Endodermal cell (in vitro differentiated cells): ENCODE results near the gene SERTM2. TPM values are rescaled to one million over a fixed set of nuclear protein-coding genes. Genes with fewer than 3 reads are reported as not detected.

Experiments used
- DNase-seq: peaks from one replicate; pipeline ENCODE4 v3.0.0-alpha.2; 2017
- H3K27ac ChIP-seq: 2 replicates; pipeline ENCODE4 v1.5.1; 2013; ENCODE audit warnings: mild to moderate bottlenecking, low read depth, low read length, moderate library complexity
- H3K27me3 ChIP-seq: 2 replicates; pipeline ENCODE4 v1.6.1; 2013; ENCODE audit warnings: mild to moderate bottlenecking, low read length, moderate library complexity; ENCODE audit not compliant: insufficient read depth, control insufficient read depth, poor library complexity, severe bottlenecking
- H3K36me3 ChIP-seq: 2 replicates; pipeline ENCODE4 v1.7.0; 2013; ENCODE audit warnings: mild to moderate bottlenecking, low read length, moderate library complexity; ENCODE audit not compliant: control insufficient read depth, insufficient read depth
- H3K4me1 ChIP-seq: one replicate; pipeline ENCODE4 v1.7.0; 2013; ENCODE audit warnings: low read length; ENCODE audit not compliant: control insufficient read depth, insufficient read depth
- H3K4me3 ChIP-seq: 2 replicates; pipeline ENCODE4 v1.5.1; 2013; ENCODE audit warnings: mild to moderate bottlenecking, low read length, moderate library complexity
- H3K9ac ChIP-seq: 2 replicates; pipeline ENCODE4 v1.6.1; 2013; ENCODE audit warnings: mild to moderate bottlenecking, low read length, moderate library complexity; ENCODE audit not compliant: poor library complexity, severe bottlenecking; ENCODE audit errors: extremely low read depth
- H3K9me3 ChIP-seq: 2 replicates; pipeline ENCODE4 v1.6.1; 2013; ENCODE audit warnings: mild to moderate bottlenecking, low read length, moderate library complexity; ENCODE audit not compliant: control insufficient read depth
- H3K27ac Mint-ChIP-seq: 2 replicates; pipeline ENCODE4 v1.8.0; 2020; ENCODE audit warnings: mixed read lengths
- H3K27me3 Mint-ChIP-seq: 2 replicates; pipeline ENCODE4 v1.8.0; 2021; ENCODE audit warnings: mild to moderate bottlenecking, mixed read lengths; ENCODE audit not compliant: insufficient read depth
- H3K36me3 Mint-ChIP-seq: 2 replicates; pipeline ENCODE4 v1.8.0; 2020; ENCODE audit warnings: low read depth, mixed read lengths
- H3K4me1 Mint-ChIP-seq: 2 replicates; pipeline ENCODE4 v1.8.0; 2020; ENCODE audit warnings: mixed read lengths
- H3K4me3 Mint-ChIP-seq: 2 replicates; pipeline ENCODE4 v1.8.0; 2020; ENCODE audit warnings: mild to moderate bottlenecking, moderate library complexity, mixed read lengths
- H3K9me3 Mint-ChIP-seq: 2 replicates; pipeline ENCODE4 v1.8.0; 2020; ENCODE audit warnings: mild to moderate bottlenecking, mixed read lengths
- WGBS, 2 experiments: methylation state at CpG; one replicate each; pipeline versions ENCODE4 v1.1.5 to v1.1.7; 2013; ENCODE audit warnings: missing lambda C conversion rate in 2 of 2, mixed read lengths in 1 of 2; ENCODE audit not compliant: insufficient coverage in 1 of 2, insufficient read length in 1 of 2; 5-methylcytosine and 5-hydroxymethylcytosine counted together
- total RNA-seq, 2 donors: library from RNA; stranded (reverse); fragmentation: NEBNext Ultra II Directional in 1 of 2; extraction: Animal tissue kit (Norgen Biotek cat#: 25700) in 1 of 2; gene quantifications; 2 replicates in 1 of 2; 3 replicates in 1 of 2; pipeline ENCODE4 v1.2.1, GENCODE V29; 2021
- TF ChIP-seq, protein P1 (sequence below): fragments of 200-600 bp; sonication (generic); conservative IDR thresholded peaks from 2 replicates; pipeline ENCODE4 v1.5.0; 2021; ENCODE audit warnings: antibody characterized with exemption, mild to moderate bottlenecking

Gene SERTM2
- total RNA-seq, 2 donors from 2014 or later = 0.40 TPM; not detected in 1

DNA sequence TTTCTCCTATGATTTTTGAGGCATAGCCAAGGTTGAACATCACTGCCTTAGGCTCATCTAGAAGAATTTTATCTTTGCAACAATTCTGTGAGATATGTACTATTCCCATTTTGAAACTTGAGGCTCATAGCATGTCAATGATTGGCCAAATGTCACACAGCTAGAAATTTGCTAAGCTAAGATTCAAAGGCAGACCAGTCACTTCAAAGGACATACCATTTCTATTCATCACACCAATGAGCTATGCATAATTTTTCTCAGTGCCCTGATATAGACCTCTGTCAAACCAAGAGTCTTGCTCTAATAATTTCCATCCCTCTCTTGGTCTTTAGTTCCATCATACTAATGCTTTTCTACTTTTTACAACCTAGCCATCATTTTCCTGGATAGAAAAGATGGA, 27.6 kb upstream of the SERTM2 start:
- no peak overlapping the region for H3K4me3 ChIP-seq
- H3K27me3 Mint-ChIP-seq = no peaks in the 10 kb centered on the region
- H3K4me1 Mint-ChIP-seq = peaks cover 7% of the 10 kb centered on the region
- peaks cover 8% of the 10 kb centered on the region for H3K9me3 Mint-ChIP-seq
- H3K27ac Mint-ChIP-seq = no peak overlapping the region
- no peak overlapping the region for H3K27ac ChIP-seq
- no peak for DNase-seq
- no peak overlapping the region for H3K9ac ChIP-seq
- H3K27me3 ChIP-seq = no peaks in the 10 kb centered on the region
- H3K4me3 Mint-ChIP-seq = no peak overlapping the region
- no peaks in the 10 kb centered on the region for H3K4me1 ChIP-seq
- H3K36me3 ChIP-seq = no peaks in the 10 kb centered on the region
- H3K36me3 Mint-ChIP-seq = no peaks in the 10 kb centered on the region
- H3K9me3 ChIP-seq = no peaks in the 10 kb centered on the region
- TF ChIP-seq, protein P1, sequence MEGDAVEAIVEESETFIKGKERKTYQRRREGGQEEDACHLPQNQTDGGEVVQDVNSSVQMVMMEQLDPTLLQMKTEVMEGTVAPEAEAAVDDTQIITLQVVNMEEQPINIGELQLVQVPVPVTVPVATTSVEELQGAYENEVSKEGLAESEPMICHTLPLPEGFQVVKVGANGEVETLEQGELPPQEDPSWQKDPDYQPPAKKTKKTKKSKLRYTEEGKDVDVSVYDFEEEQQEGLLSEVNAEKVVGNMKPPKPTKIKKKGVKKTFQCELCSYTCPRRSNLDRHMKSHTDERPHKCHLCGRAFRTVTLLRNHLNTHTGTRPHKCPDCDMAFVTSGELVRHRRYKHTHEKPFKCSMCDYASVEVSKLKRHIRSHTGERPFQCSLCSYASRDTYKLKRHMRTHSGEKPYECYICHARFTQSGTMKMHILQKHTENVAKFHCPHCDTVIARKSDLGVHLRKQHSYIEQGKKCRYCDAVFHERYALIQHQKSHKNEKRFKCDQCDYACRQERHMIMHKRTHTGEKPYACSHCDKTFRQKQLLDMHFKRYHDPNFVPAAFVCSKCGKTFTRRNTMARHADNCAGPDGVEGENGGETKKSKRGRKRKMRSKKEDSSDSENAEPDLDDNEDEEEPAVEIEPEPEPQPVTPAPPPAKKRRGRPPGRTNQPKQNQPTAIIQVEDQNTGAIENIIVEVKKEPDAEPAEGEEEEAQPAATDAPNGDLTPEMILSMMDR = no peak

DNA sequence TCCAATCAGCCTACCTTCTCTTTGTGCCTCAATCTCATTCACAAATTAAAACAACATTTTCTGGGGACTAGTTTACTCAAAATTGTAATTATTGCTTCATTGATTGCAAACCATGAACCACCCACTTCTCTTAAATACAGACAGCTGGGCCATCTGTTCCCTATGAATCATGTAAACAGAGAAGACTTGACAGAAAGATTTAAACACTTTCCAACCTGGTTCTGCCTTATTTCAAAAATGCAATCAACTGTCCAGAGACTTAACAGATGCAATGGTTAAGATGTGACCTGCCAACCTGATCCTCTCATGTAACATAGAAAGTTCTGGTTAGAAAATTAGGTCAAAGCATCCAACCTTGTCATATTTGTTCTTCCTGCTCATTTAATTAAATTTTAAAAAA, 20.8 kb upstream of the SERTM2 start:
- Mint-ChIP-seq H3K27ac (no peak overlapping the region), H3K27me3 (no peaks in the 10 kb centered on the region), H3K4me1 (peaks cover 3% of the 10 kb centered on the region), H3K4me3 (no peak overlapping the region), H3K36me3 (no peaks in the 10 kb centered on the region), H3K9me3 (no peaks in the 10 kb centered on the region)
- Histone ChIP-seq H3K36me3 (no peaks in the 10 kb centered on the region), H3K9ac (no peak overlapping the region), H3K4me1 (no peaks in the 10 kb centered on the region), H3K27ac (no peak overlapping the region), H3K4me3 (no peak overlapping the region), H3K9me3 (no peaks in the 10 kb centered on the region), H3K27me3 (no peaks in the 10 kb centered on the region)
- no peak for DNase-seq
- TF ChIP-seq, protein P1 = no peak

DNA sequence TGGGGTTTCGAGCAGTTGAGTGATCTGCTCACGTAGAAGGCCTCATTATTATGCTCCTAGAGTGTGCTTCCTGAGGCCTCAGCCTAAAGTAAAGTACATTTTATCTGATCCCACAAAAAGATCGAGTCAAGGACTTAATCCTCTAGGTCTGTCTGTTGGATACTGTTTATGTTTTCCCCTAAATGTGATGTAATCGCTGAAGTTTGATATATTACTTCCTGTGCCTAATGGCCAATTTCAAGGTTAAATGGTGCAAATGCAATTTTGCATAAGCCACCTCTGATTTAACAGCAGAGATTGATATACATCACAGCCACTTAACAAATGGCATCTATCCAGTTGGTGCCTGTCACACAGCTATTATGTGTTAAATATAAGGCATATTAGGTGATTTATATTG, 19.4 kb upstream of the SERTM2 start:
- peaks cover 3% of the 10 kb centered on the region for H3K4me1 Mint-ChIP-seq
- no peaks in the 10 kb centered on the region for H3K36me3 ChIP-seq
- H3K27ac Mint-ChIP-seq = no peak overlapping the region
- no peak overlapping the region for H3K27ac ChIP-seq
- H3K4me1 ChIP-seq = no peaks in the 10 kb centered on the region
- H3K27me3 Mint-ChIP-seq = no peaks in the 10 kb centered on the region
- TF ChIP-seq, protein P1 = no peak
- no peaks in the 10 kb centered on the region for H3K36me3 Mint-ChIP-seq
- H3K4me3 ChIP-seq = no peak overlapping the region
- H3K9me3 Mint-ChIP-seq = no peaks in the 10 kb centered on the region
- H3K9me3 ChIP-seq = no peaks in the 10 kb centered on the region
- H3K9ac ChIP-seq = no peak overlapping the region
- H3K4me3 Mint-ChIP-seq = no peak overlapping the region
- no peaks in the 10 kb centered on the region for H3K27me3 ChIP-seq
- 88% methylated on average over 4 of the region's 4 CpGs; no CpG with 5 or more reads in 1 of the 2 experiments for WGBS, 2 experiments
- no peak for DNase-seq
